Uterus (tissue), 2 donors: ENCODE results near the gene C10orf90.

Source experiments
- POLR2A ChIP-seq, 2 donors: fragments of 450-650 bp; IDR thresholded peaks; one replicate each; pipeline ENCODE4 v1.6.1; 2016; ENCODE audit warnings: antibody characterized with exemption in 2 of 2, mild to moderate bottlenecking in 1 of 2, moderate library complexity in 1 of 2
- TF ChIP-seq, protein P1 (sequence below), 4 experiments: fragments of 200-600 bp in 2 of 4; fragments of 450-650 bp in 2 of 4; sonication (generic) in 2 of 4; IDR thresholded peaks; one replicate each; pipeline ENCODE4 v1.5.1; 2016 to 2019; ENCODE audit warnings: antibody characterized with exemption in 4 of 4, mild to moderate bottlenecking in 2 of 4, moderate library complexity in 1 of 4

DNA sequence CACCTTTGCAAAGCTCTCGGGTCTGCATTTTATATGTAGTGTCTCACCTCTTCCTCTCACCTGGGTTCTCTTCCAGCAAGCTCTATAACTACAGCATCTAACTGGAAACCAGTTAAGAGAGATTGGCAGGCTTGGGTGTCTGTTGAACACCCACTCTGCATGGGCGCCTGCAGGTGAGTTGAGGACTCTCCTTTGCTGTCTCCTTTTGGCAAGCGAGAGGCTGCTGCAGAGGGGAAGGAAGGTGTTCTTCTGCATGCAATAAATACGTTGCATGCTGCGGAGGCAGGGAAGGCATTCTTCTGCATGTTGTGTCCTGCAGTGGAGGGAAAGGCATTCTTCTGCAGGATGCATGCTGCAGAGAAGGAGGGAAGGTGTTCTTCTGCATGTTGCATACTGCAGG is 200.8 kb downstream of the C10orf90 start:
- TF ChIP-seq, protein P1, sequence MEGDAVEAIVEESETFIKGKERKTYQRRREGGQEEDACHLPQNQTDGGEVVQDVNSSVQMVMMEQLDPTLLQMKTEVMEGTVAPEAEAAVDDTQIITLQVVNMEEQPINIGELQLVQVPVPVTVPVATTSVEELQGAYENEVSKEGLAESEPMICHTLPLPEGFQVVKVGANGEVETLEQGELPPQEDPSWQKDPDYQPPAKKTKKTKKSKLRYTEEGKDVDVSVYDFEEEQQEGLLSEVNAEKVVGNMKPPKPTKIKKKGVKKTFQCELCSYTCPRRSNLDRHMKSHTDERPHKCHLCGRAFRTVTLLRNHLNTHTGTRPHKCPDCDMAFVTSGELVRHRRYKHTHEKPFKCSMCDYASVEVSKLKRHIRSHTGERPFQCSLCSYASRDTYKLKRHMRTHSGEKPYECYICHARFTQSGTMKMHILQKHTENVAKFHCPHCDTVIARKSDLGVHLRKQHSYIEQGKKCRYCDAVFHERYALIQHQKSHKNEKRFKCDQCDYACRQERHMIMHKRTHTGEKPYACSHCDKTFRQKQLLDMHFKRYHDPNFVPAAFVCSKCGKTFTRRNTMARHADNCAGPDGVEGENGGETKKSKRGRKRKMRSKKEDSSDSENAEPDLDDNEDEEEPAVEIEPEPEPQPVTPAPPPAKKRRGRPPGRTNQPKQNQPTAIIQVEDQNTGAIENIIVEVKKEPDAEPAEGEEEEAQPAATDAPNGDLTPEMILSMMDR (IDR thresholded peaks at IDR 0.05), result no peak
- TF ChIP-seq POLR2A (IDR thresholded peaks at IDR 0.05), result no peak
